Esophagus squamous epithelium (tissue), 5 donors: Measurements from ENCODE around the gene INHBC. TPM values are rescaled to one million over a fixed set of nuclear protein-coding genes. Genes with fewer than 3 reads are reported as not detected.
"Not testable (repeated sequence)": the region's sequence is repeated elsewhere in the genome, so short reads cannot be mapped to it uniquely, and the experiment has no call there.

Source experiments
- DNase-seq: peaks from one replicate; lab custom pipeline; 2025; lab: John Stamatoyannopoulos, UW
- H3K27ac ChIP-seq, 4 donors: fragments of 200-600 bp; sonication (generic); one replicate each; pipeline ENCODE4 v1.5.1; 2016 to 2019; ENCODE audit warnings: mild to moderate bottlenecking in 1 of 4
- H3K27me3 ChIP-seq, 4 donors: fragments of 200-600 bp; sonication (generic); 1 replicate in 3 of 4; 2 replicates in 1 of 4; pipeline versions ENCODE4 v1.5.1 to v1.6.0; 2017 to 2021; ENCODE audit warnings: antibody characterized with exemption in 1 of 4
- H3K36me3 ChIP-seq, 3 donors: fragments of 200-600 bp; sonication (generic); one replicate each; pipeline ENCODE4 v1.5.1; 2016 to 2019
- H3K4me1 ChIP-seq, 3 donors: fragments of 200-600 bp; sonication (generic); one replicate each; pipeline ENCODE4 v1.5.1; 2017 to 2019
- H3K4me3 ChIP-seq, 4 donors: fragments of 200-600 bp; sonication (generic); 1 replicate in 3 of 4; 2 replicates in 1 of 4; pipeline ENCODE4 v1.5.1; 2016 to 2019; ENCODE audit warnings: mild to moderate bottlenecking in 2 of 4, moderate library complexity in 1 of 4
- H3K9me3 ChIP-seq, 3 donors: fragments of 200-600 bp; sonication (generic); one replicate each; pipeline ENCODE4 v1.5.1; 2016 to 2019
- CTCF ChIP-seq, 6 experiments: fragments of 450-650 bp in 4 of 6; fragments of 200-600 bp in 2 of 6; sonication (generic) in 2 of 6; IDR thresholded peaks; one replicate each; pipeline ENCODE4 v1.5.1; 2016 to 2019; ENCODE audit warnings: antibody characterized with exemption in 6 of 6, mild to moderate bottlenecking in 4 of 6, moderate library complexity in 4 of 6
- POLR2A ChIP-seq, 4 donors: fragments of 450-650 bp; IDR thresholded peaks; one replicate each; pipeline ENCODE4 v1.6.1; 2017; ENCODE audit warnings: antibody characterized with exemption in 4 of 4, mild to moderate bottlenecking in 4 of 4, moderate library complexity in 3 of 4
- WGBS, 2 donors: methylation state at CpG; one replicate each; pipeline ENCODE4 v1.1.5; 2018; 5-methylcytosine and 5-hydroxymethylcytosine counted together
- intact Hi-C: fragments of 100-400 bp; cut with DNase I; formaldehyde crosslinking; loops from one replicate; pipeline ENCODE4 v1.15.0; 2022
- total RNA-seq, 4 donors: library from RNA; depleted of rRNA; stranded (reverse); fragments of >200 nt; gene quantifications; one replicate each; pipeline ENCODE4 v1.1.0, GENCODE V29; 2016
- donor health status: DM: yes; HTN: yes; CAD: no.

The INHBC gene
- total RNA-seq, 4 donors from 2014 or later: not detected

- 87 to 100% methylated on average over 2 of the region's 2 CpGs for WGBS, 2 donors
- intact Hi-C loops: no loop called here
Measured at GRCh38 chr12:57390174-57390573, 44.4 kb upstream of the INHBC start.

GRCh38 chr12:57395121-57395520 is 39.5 kb upstream of the INHBC start:
- TF ChIP-seq CTCF (IDR thresholded peaks at IDR 0.05) (no peak), POLR2A (IDR thresholded peaks at IDR 0.05) (no peak)
- Histone ChIP-seq H3K4me1 (no peaks in the 10 kb centered on the region), H3K27me3 (no peaks in the 10 kb centered on the region), H3K9me3 (no peaks in the 10 kb centered on the region), H3K27ac (no peak overlapping the region), H3K36me3 (peaks cover 0 to 68% (median 9%) of the 10 kb centered on the region in 3 donors), H3K4me3 (no peak overlapping the region)
- 96 to 97% methylated on average over 16 to 18 of the region's 18 CpGs for WGBS, 2 donors
- no peak for DNase-seq
- intact Hi-C loops: no loop called here

More at GRCh38 chr12:57390174-57390573, 44.4 kb upstream of the INHBC start:
- no peaks in the 10 kb centered on the region for H3K4me1 ChIP-seq
- TF ChIP-seq POLR2A (IDR thresholded peaks at IDR 0.05): no peak
- no peak for TF ChIP-seq CTCF (IDR thresholded peaks at IDR 0.05)
- no peaks in the 10 kb centered on the region for H3K9me3 ChIP-seq
- H3K27ac ChIP-seq: no peak overlapping the region
- no peak overlapping the region for H3K4me3 ChIP-seq
- H3K27me3 ChIP-seq: no peaks in the 10 kb centered on the region
- H3K36me3 ChIP-seq: peaks cover 0 to 78% (median 9%) of the 10 kb centered on the region in 3 donors
- DNase-seq: no peak

DNA sequence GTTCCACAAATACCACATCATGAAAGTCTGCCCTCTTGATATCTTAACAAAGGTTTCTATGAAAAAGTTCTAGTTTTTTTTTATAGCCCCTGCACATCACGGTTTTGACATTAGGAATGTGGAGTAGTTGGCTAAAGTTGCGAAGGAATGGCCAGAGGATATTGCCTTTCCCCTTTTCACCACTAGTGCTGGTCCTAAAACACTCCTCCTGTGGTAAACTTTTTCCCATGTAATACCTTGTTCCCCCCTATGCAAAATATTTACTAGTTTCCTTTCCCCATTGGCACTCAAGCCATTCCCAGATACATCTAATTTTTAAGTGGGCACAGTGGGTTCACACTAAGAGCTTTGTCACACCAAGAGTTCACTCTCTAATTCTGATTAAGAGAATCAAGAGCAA is 37.1 kb upstream of the INHBC start:
- DNase-seq: no peak
- no peaks in the 10 kb centered on the region for H3K4me1 ChIP-seq
- no peak overlapping the region for H3K4me3 ChIP-seq
- no peak overlapping the region for H3K27ac ChIP-seq
- TF ChIP-seq POLR2A (IDR thresholded peaks at IDR 0.05) (no peak), CTCF (IDR thresholded peaks at IDR 0.05) (no peak)
- intact Hi-C loops: no loop called here
- WGBS, 2 donors: 87 to 97% methylated on average over 2 of the region's 2 CpGs
- H3K27me3 ChIP-seq: no peaks in the 10 kb centered on the region
- peaks cover 0 to 49% (median 9%) of the 10 kb centered on the region in 3 donors for H3K36me3 ChIP-seq
- no peaks in the 10 kb centered on the region for H3K9me3 ChIP-seq

DNA sequence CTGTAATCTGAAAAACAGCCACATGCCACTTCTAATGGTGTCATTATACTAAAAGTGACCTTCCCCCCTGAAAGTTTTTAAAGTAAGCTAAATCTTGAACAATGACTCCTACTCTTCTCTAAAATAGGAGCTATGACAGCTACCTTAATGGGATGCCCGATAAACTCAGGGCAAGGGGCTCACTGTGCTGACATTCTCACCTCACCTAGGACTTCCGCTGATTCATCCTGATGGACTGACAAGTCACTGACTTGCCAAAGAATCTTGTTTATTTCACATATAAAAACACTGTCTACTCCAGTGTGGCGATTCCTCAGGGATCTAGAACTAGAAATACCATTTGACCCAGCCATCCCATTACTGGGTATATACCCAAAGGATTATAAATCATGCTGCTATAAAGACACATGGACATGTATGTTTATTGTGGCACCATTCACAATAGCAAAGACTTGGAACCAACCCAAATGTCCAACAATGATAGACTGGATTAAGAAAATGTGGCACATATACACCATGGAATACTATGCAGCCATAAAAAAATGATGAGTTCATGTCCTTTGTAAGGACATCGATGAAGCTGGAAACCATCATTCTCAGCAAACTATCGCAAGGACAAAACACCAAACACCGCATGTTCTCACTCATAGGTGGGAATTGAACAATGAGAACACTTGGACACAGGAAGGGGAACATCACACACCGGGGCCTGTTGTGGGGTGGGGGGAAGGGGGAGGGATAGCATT is 34.7 kb upstream of the INHBC start:
- H3K27me3 ChIP-seq, H3K4me3 ChIP-seq, H3K4me1 ChIP-seq, H3K9me3 ChIP-seq, DNase-seq, H3K27ac ChIP-seq, intact Hi-C loops: not testable (repeated sequence)
- peaks cover 0 to 24% (median 2%) of the 10 kb centered on the region in 3 donors for H3K36me3 ChIP-seq
- WGBS, 2 donors: 97 to 98% methylated on average over 6 to 7 of the region's 7 CpGs

DNA sequence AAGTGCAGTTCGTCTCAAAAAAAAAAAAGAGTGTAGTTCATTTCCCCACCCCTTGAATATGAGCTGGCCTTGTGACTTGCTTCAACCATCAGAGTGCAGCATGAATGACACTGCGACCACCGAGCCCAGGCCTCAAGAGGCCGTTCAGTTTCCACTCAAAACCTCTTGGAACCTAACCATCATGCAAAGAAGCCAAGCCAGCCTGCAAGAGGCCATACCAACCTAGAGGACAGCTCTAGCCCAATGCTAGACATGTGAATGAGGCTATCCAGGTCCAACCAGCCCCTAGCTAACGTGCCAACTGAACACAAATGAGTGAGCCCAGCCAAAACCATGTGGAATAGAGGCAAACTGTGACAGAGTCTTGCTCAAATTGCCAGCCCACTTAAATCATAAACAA is 33.4 kb upstream of the INHBC start:
- peaks cover 0 to 12% (median 0%) of the 10 kb centered on the region in 3 donors for H3K36me3 ChIP-seq
- no peak overlapping the region for H3K27ac ChIP-seq
- no peaks in the 10 kb centered on the region for H3K4me1 ChIP-seq
- intact Hi-C loops: no loop called here
- no peak overlapping the region for H3K4me3 ChIP-seq
- H3K9me3 ChIP-seq: no peaks in the 10 kb centered on the region
- TF ChIP-seq CTCF (IDR thresholded peaks at IDR 0.05): no peak
- H3K27me3 ChIP-seq: no peaks in the 10 kb centered on the region
- no peak for DNase-seq
- WGBS, 2 donors: 57 to 71% methylated on average over 5 of the region's 5 CpGs

- H3K27ac ChIP-seq, intact Hi-C loops, H3K27me3 ChIP-seq, H3K4me3 ChIP-seq, H3K4me1 ChIP-seq, H3K9me3 ChIP-seq, H3K36me3 ChIP-seq, DNase-seq: not testable (repeated sequence)
- WGBS, 2 donors: 95% methylated on average over 4 of the region's 4 CpGs
Measured at GRCh38 chr12:57402156-57402555, 32.4 kb upstream of the INHBC start.
